ENCODE results near the gene SLC25A2.

DNA sequence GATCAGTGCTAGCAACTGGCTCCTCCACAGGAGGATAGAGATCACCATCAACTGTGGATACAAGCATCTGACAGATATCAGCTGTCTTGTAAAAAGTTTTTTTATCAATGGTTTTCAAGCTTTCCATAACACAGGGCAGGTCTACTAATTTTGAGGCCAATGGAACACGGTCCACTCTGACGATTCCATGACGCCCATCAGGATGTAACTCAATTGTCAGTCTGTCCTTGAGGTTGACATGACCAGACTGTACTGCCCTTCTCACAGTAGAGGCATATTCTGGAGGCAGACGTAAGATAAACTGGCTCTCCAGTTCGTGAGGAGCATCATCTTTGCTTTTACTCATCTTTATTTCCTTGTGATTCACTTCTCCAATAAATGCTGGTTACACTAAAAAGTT lies 15.8 kb upstream of the SLC25A2 start:
- TF ChIP-seq, protein P1, sequence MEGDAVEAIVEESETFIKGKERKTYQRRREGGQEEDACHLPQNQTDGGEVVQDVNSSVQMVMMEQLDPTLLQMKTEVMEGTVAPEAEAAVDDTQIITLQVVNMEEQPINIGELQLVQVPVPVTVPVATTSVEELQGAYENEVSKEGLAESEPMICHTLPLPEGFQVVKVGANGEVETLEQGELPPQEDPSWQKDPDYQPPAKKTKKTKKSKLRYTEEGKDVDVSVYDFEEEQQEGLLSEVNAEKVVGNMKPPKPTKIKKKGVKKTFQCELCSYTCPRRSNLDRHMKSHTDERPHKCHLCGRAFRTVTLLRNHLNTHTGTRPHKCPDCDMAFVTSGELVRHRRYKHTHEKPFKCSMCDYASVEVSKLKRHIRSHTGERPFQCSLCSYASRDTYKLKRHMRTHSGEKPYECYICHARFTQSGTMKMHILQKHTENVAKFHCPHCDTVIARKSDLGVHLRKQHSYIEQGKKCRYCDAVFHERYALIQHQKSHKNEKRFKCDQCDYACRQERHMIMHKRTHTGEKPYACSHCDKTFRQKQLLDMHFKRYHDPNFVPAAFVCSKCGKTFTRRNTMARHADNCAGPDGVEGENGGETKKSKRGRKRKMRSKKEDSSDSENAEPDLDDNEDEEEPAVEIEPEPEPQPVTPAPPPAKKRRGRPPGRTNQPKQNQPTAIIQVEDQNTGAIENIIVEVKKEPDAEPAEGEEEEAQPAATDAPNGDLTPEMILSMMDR (IDR thresholded peaks at IDR 0.05) = no peak
- TF ChIP-seq POLR2A (IDR thresholded peaks at IDR 0.05) (no peak), POLR2AphosphoS5 (IDR thresholded peaks at IDR 0.05) (no peak)

Measured in stomach (tissue), 4 donors.